Stimulated activated CD8-positive, alpha-beta memory T cell treated with anti-CD3 and anti-CD28 coated beads, Interleukin-12 subunit alpha, Interleukin-12 subunit beta, amount 100 ng/mL, for 24 hours (primary cell): ENCODE data around the gene SUCLG2.

Source experiments
- DNase-seq: peaks from one replicate; pipeline ENCODE4 v3.0.0-alpha.2; 2020; ENCODE audit errors: extremely low read depth

The SUCLG2 gene

DNA sequence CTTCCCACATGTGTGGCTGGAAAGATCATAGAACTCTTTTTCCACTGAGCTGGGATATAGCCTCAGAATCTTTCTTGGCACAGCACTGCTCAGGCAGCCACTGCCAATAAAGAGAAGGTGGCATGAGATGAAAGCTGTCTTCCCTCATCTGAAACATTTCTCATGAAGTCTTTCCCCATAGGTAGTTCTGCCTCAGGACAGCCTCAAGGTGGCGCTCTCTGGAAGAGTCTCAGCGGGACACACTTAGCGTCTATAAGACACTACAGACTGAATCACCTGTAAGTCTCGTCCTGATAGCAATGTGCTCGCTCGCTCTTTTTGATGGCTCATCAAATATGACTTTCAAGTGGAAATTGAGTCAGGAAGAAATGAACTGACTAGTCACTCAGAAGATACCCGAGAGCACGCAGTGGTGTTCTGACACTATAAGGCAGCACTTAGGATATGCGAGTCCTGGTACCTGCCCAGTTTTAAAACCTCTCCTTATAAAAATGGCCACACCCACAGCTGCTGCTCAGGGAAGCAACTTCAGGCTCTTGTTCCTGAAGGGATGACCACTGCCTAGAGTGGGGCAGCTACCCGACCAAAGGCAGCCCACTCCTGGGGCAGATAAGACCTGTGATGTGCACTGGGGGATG, 269.5 kb downstream of the SUCLG2 start:
- DNase-seq: no peak

DNA sequence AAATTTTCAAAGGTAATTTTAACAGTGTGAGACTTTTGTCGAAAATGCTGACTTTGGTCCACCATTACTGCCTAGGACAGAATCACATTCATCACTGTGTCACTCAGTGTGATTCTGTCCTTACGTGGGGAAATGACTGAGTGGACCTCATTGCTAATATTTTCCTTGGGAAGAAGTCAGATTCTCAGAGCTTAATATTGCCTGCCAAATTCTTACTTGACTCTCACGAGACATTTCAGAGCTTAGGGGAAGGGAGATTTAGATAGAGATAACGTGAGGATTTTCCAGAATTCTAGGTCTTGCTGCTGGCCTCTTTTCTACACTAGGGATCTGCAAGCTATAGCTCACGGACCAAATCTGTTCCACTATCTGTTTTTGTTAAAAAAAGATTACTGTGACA, 270.4 kb downstream of the SUCLG2 start:
- no peak for DNase-seq

- DNase-seq: no peak
Measured at GRCh38 chr3:67383379-67383778, 271.0 kb downstream of the SUCLG2 start.

DNA sequence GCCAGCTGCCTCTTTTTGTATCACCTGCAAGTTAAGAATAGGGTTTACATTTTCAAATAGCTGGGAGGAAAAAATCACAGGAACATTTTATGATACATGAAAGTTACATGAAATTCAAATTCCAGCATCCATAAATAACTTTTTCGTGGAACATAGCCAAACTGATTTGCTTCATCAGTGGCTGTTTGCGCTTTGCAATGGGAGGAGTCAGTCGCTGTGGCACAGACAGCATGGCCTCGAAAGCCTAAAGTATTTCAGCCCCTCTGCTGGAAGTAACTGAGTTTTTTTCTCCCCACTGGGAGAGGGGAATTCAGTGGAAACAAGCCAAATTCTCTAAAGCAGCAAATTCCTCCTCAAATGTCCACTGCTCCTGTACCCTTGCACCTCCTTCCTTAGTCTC, 271.9 kb downstream of the SUCLG2 start:
- no peak for DNase-seq

- DNase-seq: no peak
Measured at GRCh38 chr3:67381667-67382272, 272.6 kb downstream of the SUCLG2 start.

DNA sequence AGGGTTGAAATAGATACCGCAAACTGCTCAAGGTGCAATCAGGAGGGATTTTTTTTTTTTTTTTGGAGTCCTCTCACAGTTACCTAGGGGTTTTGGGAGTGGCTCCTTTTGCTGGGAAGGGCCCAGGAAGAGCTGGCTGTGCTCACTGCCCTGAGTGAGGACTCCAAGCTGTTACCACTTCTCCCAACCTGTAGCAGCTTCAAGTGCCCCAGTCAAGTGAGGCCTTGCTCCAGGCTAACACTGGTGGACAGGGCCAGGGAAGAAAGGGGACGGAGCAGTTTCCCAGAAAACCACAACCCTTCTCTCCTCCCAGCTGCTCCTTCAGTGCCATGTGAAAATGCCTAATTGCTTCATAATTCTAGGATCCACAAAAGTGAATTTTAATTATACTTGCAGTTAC, 274.3 kb downstream of the SUCLG2 start:
- DNase-seq: no peak

DNA sequence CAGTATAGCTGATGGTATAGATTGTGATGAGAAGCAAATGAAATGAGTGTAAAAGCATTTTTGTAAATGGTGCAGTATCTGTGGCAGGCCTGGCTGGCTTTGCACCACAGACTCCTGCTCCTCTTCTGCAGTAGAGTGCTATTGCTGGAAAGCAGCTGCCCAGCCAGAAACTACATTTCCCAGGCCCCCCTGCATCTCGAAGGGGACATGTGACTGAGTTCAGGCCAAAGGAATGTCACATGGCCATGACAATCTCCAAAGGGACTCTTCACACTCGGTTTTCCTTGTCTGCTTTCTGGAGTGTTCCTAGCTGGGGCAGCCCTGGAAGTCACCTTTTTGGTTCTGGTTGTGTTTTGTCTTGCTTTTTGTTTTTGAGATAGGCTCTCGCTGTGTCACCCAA, 277.1 kb downstream of the SUCLG2 start:
- no peak for DNase-seq

- no peak for DNase-seq
Measured at GRCh38 chr3:67376416-67376815, 278.0 kb downstream of the SUCLG2 start.

DNA sequence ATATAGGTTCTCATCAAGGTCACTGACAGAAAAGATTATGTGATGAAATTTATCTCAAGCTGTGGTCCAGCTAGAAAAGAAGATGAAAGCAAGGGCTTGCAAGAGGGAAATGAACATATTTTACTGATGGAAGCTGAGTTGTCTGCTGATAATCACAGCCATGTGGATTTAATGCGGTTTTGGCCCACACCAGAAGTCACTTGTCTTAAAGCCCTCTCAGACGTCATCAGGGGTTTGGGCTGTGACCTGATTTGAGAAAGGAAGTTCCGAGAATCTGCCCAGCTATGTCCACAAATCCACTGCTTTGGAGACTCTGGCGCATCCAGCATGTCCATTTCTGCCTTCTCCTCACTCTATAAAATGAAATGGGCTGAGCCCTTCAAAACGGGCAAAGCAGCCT, 278.4 kb downstream of the SUCLG2 start:
- no peak for DNase-seq

DNA sequence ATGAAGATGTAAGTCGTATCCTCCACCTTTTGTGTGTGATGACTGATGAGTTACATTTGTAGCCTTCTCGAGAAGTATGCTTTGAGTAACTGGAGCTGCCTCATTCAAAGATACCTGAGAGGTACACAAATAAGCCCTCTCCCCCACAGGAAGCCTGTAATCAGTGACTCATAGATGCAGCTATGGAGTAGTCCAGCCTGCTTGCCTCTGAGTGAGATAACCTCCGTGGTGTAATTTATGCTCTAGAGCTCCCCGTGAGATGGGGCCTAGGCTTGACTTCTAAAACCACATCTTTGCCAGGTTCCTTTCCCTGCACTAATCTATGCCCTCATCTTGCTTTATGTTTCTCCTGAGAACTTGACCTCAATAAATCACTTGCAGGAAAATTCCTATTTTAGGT, 291.7 kb downstream of the SUCLG2 start:
- no peak for DNase-seq

DNA sequence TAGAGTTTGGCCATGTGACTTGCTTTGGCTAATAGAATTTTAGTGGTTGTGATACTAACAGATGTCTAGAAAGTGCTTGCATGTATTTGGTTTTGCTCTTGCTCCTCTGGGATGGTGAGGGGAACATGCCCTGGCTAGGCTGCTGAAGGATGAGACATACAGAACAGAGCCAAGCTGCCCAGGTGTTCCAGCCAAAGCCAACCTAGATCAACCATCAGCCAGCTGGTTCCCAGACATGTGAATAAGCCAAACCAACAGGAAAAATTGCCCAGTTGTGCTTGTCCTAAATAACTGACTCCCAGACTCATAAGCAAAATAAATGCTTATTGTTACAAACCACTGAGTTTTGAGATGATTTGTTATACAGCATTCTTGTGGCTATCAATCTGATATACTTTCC, 292.6 kb downstream of the SUCLG2 start:
- no peak for DNase-seq

- no peak for DNase-seq
Measured at GRCh38 chr3:67361323-67361722, 293.1 kb downstream of the SUCLG2 start.

- no peak for DNase-seq
Measured at GRCh38 chr3:67357610-67358458, 296.6 kb downstream of the SUCLG2 start.

DNA sequence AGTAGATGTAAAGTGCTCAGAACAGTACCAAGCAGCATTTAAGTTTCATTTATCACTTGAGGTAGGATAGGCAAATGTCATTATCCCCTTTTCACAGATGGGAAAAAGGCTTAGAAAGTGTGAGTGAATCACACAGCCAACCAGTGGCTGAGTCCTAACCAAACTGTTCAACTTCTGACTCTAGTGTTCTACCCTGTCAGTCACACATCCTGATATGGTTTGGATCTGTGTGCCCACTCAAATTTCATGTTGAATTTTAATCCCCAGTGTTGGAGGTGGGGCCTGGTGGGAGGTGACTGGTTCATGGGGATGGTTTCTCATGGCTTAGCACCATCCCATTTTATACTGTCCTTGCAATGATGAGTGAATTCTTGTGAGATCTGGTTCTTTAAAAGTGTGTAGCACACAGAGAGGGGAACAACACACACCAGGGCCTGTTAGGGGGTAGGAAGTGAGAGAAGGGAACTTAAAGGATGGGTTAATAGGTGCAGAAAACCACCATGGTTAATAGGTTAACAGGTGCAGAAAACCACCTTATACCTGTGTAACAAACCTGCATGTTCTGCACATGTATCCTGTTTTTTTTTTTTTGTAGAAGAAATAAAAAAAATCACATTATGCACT, 304.7 kb downstream of the SUCLG2 start:
- peak; percentile 7 for DNase-seq

GRCh38 chr3:67346081-67346480, 308.3 kb downstream of the SUCLG2 start:
- DNase-seq: no peak

- DNase-seq: no peak
Measured at GRCh38 chr3:67335813-67336212, 318.6 kb downstream of the SUCLG2 start.

- no peak for DNase-seq
Measured at GRCh38 chr3:67334588-67334987, 319.8 kb downstream of the SUCLG2 start.

DNA sequence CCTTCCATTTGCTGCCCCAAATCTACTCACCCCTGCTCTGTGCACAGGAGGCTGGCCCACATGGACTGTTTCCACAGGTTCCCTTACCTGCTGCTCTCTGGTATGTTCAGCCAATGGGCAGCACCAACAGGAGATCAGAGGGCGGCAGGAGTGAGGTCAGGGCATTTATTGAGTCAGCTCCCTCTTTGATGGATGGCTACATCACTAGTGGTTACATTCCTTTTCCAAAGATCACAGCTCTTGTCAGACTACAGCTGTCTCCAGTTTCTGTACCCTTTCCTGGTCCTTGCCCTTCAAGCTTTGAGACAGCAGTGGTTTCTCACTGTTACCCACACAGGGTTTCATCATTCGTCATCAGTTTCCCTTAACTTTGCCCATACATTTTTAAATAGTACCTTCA, 325.1 kb downstream of the SUCLG2 start:
- peak; percentile 0 for DNase-seq

DNA sequence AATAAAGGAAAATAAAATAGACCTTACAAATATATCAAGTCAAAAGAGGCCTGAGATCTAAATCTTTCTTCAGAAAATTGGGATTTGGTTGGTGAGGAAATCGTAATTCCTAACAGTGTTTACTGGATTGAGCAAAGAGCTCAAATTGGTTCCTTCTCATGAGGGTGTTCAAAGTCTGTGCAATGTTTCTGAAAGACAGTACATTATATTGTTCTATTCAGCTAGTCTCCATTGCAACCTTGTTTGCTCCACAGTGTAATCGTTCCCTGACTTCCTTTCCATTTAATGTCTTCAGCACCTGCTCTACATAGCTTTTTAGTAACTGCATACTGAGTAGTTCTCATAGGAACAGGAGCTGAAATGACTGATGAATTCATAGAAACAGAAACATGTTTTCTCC, 326.8 kb downstream of the SUCLG2 start:
- DNase-seq: no peak

GRCh38 chr3:67325231-67325630, 329.2 kb downstream of the SUCLG2 start:
- DNase-seq: no peak
